OCI-LY7 (cell line): ENCODE measurements around the gene RNF145.

ENCODE experiments used
- CTCF ChIP-seq: fragments of 200-600 bp; sonication (generic); conservative IDR thresholded peaks from 2 replicates; pipeline ENCODE4 v1.5.1; 2014; ENCODE audit warnings: mild to moderate bottlenecking, antibody characterized with exemption, low read length, moderate library complexity, mixed read lengths
- EZH2phosphoT487 ChIP-seq: fragments of 200-600 bp; sonication (generic); IDR thresholded peaks from 2 replicates; pipeline ENCODE4 v1.6.1; 2018; ENCODE audit warnings: low read depth, borderline replicate concordance, mild to moderate bottlenecking, mixed run types, antibody characterized with exemption, low read length, moderate library complexity, mixed read lengths

GRCh38 chr5:159184858-159185381 is 24.4 kb downstream of the RNF145 start:
- TF ChIP-seq CTCF, result no peak
- no peak for TF ChIP-seq EZH2phosphoT487
